A549 (cell line): ENCODE measurements around the gene GON7.

Experiments
- BHLHE40 ChIP-seq: IDR thresholded peaks from 2 replicates; pipeline ENCODE4 v1.6.1; 2012; ENCODE audit warnings: low read depth, low read length, inconsistent platforms
- CTCF ChIP-seq: fragments of >200 bp; sonication (Bioruptor Twin); formaldehyde crosslinking; IDR thresholded peaks from 3 replicates; pipeline ENCODE4 v1.5.1; 2016
- KDM5A ChIP-seq: fragments of 200-600 bp; sonication (generic); IDR thresholded peaks from 2 replicates; pipeline ENCODE4 v1.6.1; 2016; ENCODE audit warnings: antibody characterized with exemption, mild to moderate bottlenecking
- POLR2A ChIP-seq: IDR thresholded peaks from 2 replicates; pipeline ENCODE4 v1.6.1; 2012; ENCODE audit warnings: mild to moderate bottlenecking, low read length
- REST ChIP-seq: fragments of 200-600 bp; sonication (generic); IDR thresholded peaks from 2 replicates; pipeline ENCODE4 v1.6.1; 2016; ENCODE audit warnings: antibody characterized with exemption, mild to moderate bottlenecking, moderate library complexity
- TP53 ChIP-seq: fragments of 250-450 bp; sonication (Bioruptor Pico); IDR thresholded peaks from 2 replicates; pipeline ENCODE4 v1.5.0; 2021; ENCODE audit warnings: mild to moderate bottlenecking, moderate library complexity

- TF ChIP-seq CTCF (no peak), TP53 (CRISPR knock-in tag) (no peak), BHLHE40 (no peak), KDM5A (no peak), POLR2A (no peak), REST (no peak)
Observed at GRCh38 chr14:93239869-93240677, 33.2 kb upstream of the GON7 start.
